Measurements from ENCODE around the gene EFCAB6. TPM values are rescaled to one million over a fixed set of nuclear protein-coding genes. Genes with fewer than 3 reads are reported as not detected.

EFCAB6 gene
- polyA plus RNA-seq, 2 of the 4 experiments (the other 2 are of a cell fraction) = 0.46 to 1.2 TPM

- WGBS (ENCODE audit: missing lambda C conversion rate) = 54% methylated on average over 13 of the region's 13 CpGs
- H3K4me3 ChIP-seq = no peak overlapping the region
- no peak for ATAC-seq
- FAIRE-seq = no peak
- no peak overlapping the region for H3K27ac ChIP-seq
- no peak for TF ChIP-seq TP53 (CRISPR knock-in tag; IDR thresholded peaks at IDR 0.05)
- no peak for TF ChIP-seq JUNB (IDR thresholded peaks at IDR 0.05)
- no peak for TF ChIP-seq MAZ (IDR thresholded peaks at IDR 0.05; ENCODE audit: borderline replicate concordance, low read depth, low read length)
- TF ChIP-seq RNF2 (IDR thresholded peaks at IDR 0.05; ENCODE audit: borderline replicate concordance, low read depth) = no peak
- no peak for TF ChIP-seq CHD2 (IDR thresholded peaks at IDR 0.05; ENCODE audit: low read length, partially characterized antibody)
- no peak for TF ChIP-seq HEYL (CRISPR knock-in tag; IDR thresholded peaks at IDR 0.05)
- TF ChIP-seq CEBPB (IDR thresholded peaks at IDR 0.05) = no peak
- TF ChIP-seq MYC (IDR thresholded peaks at IDR 0.05; ENCODE audit: borderline replicate concordance, low read length) = no peak
- TF ChIP-seq ZNF302 (CRISPR knock-in tag; IDR thresholded peaks at IDR 0.05) = no peak
- TF ChIP-seq CTCF (IDR thresholded peaks at IDR 0.05) = no peak
- no peak for TF ChIP-seq RCOR1 (IDR thresholded peaks at IDR 0.05; ENCODE audit: low read depth, low read length)
- TF ChIP-seq PBX3 (IDR thresholded peaks at IDR 0.05) = no peak
- ChIA-PET POLR2A (no interaction called here), CTCF (no interaction called here)
- H3K4me2 ChIP-seq = no peak overlapping the region
- H3K9me3 ChIP-seq = peaks cover 4% of the 10 kb centered on the region; the same call in 2 of the 3 replicates
- H3K4me1 ChIP-seq = no peaks in the 10 kb centered on the region
- no peak for DNase-seq (ENCODE audit: low read depth in 1 of 2, low spot score in 1 of 2)
Measured at GRCh38 chr22:43636086-43636485, 176.0 kb downstream of the EFCAB6 start.

GRCh38 chr22:43635101-43635500 is 177.0 kb downstream of the EFCAB6 start:
- Histone ChIP-seq H3K4me1 (no peaks in the 10 kb centered on the region), H3K4me2 (no peak overlapping the region), H3K4me3 (no peak overlapping the region), H3K9me3 (peaks cover 4% of the 10 kb centered on the region; the same call in 1 of the 3 replicates), H3K27ac (no peak overlapping the region)
- CTCF ChIA-PET = no interaction called here
- 69% methylated on average over 5 of the region's 9 CpGs for WGBS (ENCODE audit: missing lambda C conversion rate)
- TF ChIP-seq EHF (CRISPR knock-in tag; IDR thresholded peaks at IDR 0.05) (no peak), NR3C1 (IDR thresholded peaks at IDR 0.05) (no peak), HOXA7 (CRISPR knock-in tag; IDR thresholded peaks at IDR 0.05) (no peak), SMC3 (IDR thresholded peaks at IDR 0.05) (no peak), FOSL2 (IDR thresholded peaks at IDR 0.05) (no peak), FOSL2 (CRISPR knock-in tag; IDR thresholded peaks at IDR 0.05) (no peak), EP300 (IDR thresholded peaks at IDR 0.05) (no peak), BCL3 (IDR thresholded peaks at IDR 0.05) (no peak), JUNB (IDR thresholded peaks at IDR 0.05) (no peak), HES2 (IDR thresholded peaks at IDR 0.05) (no peak), ELK1 (IDR thresholded peaks at IDR 0.05; ENCODE audit: low read depth, low read length) (no peak), MAZ (IDR thresholded peaks at IDR 0.05; ENCODE audit: borderline replicate concordance, low read depth, low read length) (no peak), RNF2 (IDR thresholded peaks at IDR 0.05; ENCODE audit: borderline replicate concordance, low read depth) (no peak), FOXS1 (CRISPR knock-in tag; IDR thresholded peaks at IDR 0.05) (no peak)
- ATAC-seq (no peak), DNase-seq (ENCODE audit: low read depth in 1 of 2, low spot score in 1 of 2) (no peak), FAIRE-seq (no peak)
- POLR2A ChIA-PET = no interaction called here
